Limb (tissue), 2 donors: Measurements from ENCODE around the gene STAG1.
"Not testable (repeated sequence)": the region's sequence is repeated elsewhere in the genome, so short reads cannot be mapped to it uniquely, and the experiment has no call there.

Source experiments
- DNase-seq, 2 donors: peaks; one replicate each; pipeline ENCODE4 v3.0.0-alpha.2; 2016; ENCODE audit errors: extremely low spot score in 2 of 2

Gene STAG1

DNA sequence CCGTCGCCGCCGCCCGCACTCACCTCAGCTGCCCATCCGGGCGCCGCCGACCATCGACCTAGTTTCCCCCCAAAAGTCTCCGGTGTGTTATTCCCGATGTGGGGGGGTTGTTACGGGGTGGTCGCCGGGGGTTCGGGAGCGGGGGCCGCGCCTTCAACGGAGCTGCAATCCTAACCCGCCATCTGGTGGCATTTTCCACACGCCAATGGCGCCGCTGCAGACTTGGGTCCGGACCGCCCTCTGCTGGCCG, at the start of gene STAG1:
Gene STAG1 (minus strand): TSS at position 207 of the 250 bp plus-strand sequence. CDS start 121,480 bp downstream, outside the sequence.
- DNase-seq: no peak

DNA sequence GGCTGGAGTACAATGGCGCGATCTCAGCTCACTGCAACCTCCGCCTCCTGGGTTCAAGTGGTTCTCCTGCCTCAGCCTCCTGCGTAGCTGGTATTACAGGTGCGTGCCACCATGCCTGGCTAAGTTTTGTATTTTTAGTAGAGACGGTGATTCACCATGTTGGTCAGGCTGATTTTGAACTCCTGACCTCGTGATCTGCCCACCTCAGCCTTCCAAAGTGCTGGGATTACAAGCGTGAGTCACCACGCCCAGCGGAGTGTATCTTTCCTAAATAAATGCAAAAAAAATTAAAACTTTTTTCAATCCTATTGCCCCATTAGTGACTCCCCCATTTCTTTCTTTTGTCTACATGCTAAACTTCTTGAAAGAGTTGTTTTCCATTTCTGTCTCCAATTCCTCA, 49.0 kb upstream of the STAG1 start:
- not testable (repeated sequence) for DNase-seq

DNA sequence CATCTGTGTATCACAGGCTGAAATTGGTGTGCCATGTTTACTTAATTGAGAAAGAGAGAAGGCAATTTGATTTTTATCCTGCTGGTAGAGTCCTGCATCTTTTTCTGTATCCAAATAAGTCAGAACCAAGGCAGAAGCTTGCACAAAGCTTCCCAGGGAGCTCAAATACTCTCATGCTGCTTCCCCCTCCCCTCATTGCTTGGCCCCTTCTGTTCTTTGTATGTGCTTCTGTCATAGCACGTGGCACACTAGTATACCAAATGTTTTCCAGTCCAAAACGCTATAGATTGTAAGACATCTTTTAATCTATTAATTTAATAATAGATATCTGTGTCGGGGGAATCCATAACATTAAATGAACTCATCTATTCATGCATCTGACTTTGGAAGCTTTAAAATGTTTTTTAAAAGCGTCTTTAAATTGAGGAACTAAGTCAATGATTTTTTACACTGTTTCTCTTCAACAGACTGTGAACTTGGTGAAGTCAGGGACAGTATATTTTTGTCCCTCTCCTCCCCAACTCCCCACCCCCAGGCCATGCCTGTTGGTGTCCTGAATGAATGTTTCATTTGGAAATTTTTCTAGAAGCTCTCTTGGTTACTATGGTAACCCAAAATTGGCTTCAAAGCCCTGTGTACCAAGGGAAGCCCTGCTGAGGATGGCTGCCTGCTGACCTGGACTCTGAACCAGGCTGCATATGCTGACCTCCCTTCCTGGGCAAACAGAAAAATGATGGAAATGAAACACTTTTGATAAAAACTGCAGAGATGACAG, 40.6 kb upstream of the STAG1 start:
- no peak for DNase-seq

DNA sequence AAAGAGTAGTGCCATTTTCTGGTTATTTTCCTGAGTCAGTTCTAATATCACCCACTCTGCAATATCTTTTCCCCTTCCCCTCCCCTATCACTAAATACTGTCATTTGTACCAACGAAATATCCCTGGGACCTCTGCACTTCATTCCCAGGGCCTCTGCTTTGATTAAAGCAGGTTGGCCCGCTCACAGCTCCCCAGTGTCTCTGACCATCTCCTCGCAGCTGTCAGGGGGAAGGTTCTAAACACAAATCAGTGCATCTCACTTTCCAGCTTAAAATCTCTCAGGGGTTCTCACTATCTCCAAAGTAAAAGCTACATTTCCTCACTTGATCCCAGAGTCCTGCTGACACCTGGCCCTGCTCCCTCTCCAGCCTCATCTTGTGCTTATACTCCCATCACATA, 38.6 kb upstream of the STAG1 start:
- DNase-seq: no peak

DNA sequence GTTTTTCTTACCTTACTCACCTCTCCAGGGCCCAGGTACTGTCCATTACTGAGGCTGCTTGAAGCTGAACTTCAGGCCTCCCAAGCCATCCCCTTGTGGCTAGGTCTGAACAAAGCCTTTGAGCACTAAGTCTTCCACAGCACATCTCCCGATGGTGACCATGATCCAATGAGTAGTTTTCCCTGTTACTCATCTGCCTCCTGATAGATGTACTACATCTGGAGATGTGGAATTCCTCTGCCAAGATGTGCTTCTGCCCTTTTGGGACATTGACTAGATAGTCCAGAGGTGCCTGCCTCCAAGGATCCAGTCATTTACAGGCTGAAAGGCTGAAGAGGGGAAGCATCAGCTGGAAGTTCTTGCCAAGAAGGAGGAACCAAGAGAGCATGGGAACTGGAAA, 37.8 kb upstream of the STAG1 start:
- no peak for DNase-seq

DNA sequence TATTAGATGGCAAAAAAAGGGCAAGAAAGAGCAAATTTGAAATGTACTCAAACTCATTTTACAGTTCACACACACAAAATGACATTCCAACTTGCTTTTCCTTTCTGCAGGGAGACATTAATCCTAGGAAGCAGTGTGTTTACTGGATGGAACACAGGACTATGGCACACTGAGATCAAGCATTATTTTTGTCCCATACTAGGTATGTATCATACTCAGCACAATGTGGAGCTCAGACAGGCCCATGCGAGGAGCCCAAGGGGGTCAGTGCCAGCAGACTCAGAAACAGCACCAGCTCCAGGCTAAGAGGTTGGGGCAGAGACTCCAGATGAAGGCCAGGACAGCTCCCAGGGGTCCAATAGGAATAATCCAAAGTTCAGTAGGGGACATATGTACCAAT, 36.0 kb upstream of the STAG1 start:
- no peak for DNase-seq

DNA sequence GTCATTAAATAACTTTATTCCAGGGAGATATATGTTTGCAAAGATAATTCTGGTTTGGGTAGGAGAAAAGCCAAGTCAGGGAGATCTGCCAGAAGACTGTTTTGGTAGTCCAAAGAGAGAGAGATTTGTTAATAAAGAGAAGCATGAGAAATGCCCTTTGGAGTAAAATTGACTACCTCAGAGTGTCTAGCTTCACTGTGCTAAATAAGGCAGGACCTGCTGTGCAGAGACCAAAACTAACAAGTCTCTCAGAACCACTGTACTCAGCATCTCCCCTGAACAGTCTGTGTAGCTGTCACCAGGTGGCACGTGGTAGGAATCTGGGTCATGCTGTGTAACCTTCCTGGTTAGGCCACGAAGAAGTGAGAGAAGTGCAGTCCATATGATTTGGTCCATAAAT, 35.2 kb upstream of the STAG1 start:
- no peak for DNase-seq

DNA sequence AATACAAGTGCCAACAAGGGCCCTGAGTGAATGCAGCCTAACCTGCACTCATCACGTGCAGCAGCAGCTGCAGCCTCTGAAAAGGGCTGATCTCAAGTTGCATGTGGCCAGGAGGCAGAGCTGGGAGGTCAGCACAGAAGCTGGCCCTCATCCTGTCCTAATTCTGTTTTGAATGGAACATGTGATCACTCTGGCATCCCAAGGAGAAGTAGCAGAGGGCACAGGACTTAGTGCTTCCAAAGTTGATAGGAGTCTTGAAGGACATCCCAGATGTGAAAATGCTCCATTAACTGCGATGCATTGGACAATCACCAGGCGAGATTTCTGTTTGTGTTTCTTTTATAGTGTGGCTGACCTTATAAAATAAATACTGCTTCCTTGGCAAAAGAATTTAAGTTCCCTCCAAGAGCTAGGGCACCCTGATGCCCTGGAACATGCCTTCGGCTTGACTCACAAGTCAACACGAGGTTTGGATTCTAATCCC, 31.6 kb upstream of the STAG1 start:
- no peak for DNase-seq

DNA sequence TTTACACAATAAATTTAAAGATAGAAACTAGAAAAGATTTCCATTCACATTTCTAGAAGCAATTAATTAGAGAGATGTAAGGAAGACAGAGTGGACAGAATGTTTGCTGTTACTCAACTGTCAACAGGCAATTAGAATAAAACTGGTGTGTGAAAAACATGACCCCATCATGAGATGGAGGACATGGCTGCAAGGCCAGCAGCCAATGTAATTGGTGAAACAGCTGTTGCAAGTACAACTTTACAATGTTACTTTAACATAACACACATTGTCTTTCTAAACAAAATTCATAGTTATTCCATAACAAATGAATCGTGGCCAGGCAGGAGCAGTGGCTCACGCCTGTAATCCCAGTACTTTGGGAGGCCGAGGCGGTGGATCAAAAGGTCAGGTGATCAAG, 28.6 kb upstream of the STAG1 start:
- no peak for DNase-seq

DNA sequence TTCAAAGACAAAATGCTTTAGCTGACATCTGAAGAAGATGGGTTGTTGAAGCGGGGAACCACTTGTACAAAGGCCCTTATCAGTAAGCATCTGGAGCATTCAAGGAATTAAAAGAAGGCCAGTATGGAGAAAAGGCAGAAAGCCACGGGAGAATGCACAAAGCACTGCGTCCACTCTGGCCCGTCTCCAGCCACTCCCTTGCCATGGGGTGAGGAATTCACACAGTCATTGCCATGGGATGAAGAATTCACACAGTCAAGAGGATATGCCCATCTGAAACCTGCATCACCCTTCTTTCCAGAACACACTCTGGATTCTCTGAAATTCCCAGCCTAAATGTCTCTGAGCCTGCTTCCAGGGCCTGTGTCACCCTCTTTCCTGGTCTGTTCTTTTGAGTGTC, 26.7 kb upstream of the STAG1 start:
- no peak for DNase-seq

DNA sequence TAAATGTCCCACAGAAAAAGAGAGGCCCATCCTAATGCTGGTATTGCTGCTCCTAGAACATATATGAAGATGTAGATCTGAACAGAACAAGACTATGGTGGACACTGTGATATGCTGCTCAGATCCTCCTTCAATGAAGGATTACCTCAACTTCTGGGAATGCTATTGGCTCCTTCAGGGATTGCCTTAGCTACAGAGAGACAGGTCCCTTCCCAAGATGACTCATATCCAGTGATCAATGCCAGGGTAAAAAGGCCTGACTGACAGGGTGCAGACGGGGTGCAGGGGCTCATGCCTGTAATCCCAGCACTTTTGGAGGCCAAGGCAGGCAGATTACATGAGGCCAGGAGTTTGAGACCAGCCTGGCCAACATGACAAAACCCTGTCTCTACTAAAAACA, 20.5 kb upstream of the STAG1 start:
- DNase-seq: no peak

DNA sequence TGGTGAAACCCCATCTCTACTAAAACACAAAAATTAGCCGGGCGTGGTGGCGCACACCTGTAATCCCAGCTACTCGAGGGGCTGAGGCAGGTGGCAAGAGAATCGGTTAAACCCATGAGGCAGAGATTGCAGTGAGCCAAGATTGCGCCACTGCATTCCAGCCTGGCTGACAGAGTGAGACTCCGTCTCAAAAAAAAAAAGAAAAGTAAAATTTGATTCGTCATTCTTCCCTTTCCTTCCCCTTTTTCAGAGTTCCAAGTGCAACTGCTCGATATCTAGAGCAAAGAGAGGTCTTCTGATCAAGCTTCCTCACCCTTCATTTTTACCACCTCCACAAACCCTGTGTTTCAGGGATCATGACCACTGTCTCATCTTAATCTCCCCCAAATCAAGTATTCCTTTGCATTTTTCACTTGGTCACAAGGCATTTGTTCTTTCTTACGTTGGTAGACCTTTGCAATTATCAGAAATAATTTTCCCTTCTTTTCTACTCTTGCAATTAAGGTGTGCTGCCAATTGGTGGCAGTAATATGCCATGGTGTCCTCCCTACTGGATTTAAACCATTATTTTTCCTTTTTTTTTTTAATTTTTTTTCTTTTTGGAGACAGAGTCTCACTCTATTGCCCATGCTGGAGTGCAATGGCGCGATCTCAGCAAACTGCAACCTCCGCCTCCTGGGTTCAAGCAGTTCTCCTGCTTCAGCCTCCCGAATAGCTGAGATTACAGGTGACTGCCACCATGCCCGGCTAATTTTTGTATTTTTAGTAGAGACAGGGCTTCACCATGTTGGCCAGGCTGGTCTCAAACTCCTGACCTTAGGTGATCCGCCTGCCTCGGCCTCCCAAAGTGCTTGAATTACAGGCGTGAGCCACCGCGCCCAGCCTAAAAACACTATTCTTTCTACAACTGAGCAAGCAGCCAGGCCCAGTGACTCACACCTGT, 6.3 kb upstream of the STAG1 start:
- DNase-seq: not testable (repeated sequence)

DNA sequence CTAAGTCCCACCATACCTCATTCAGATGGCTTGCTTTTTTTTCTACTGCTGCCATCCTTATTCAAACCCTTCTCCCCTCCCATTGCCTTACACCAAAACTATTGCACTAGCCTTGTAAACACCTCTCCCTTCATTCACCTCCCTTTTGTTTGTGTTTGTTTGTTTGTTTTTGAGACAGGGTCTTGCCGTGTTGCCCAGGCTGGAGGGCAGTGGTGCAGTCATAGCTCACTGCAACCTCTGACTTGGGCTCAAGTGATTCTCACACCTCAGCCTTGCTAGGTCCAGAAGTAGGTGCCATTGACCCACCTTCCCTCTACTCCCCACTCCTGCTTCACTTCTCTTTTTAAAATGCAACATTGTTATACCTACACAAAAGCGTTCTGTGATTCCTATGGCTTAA, 3.0 kb upstream of the STAG1 start:
- DNase-seq: no peak

DNA sequence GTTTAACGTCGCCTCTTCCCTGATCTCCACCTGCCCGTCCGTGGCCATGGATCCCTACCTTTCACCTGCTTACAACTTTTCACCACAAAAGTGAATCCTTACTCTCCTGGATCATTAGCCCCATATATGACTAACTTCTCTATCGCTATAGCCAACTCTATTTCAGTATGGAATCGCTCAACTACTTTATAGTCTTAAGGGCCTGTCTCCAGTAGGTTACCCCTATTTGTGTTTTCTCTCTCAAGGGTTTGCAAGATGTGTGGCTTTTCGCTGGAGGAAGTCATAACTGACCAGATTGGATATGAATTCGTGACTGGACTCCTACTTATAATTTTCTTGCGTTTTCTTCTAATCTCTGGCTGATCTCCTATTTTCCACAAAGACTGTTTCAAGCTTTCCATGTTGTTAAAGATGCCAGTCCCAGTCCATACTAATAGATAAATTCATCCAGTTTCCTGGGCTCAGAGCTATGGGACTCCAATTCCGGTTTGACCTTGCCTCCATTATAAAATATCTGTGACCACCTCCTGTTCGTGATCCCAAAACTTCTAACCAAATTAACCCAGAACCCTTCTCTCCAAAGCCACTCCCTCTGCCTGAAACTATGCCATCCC, 1.3 kb upstream of the STAG1 start:
- no peak for DNase-seq

DNA sequence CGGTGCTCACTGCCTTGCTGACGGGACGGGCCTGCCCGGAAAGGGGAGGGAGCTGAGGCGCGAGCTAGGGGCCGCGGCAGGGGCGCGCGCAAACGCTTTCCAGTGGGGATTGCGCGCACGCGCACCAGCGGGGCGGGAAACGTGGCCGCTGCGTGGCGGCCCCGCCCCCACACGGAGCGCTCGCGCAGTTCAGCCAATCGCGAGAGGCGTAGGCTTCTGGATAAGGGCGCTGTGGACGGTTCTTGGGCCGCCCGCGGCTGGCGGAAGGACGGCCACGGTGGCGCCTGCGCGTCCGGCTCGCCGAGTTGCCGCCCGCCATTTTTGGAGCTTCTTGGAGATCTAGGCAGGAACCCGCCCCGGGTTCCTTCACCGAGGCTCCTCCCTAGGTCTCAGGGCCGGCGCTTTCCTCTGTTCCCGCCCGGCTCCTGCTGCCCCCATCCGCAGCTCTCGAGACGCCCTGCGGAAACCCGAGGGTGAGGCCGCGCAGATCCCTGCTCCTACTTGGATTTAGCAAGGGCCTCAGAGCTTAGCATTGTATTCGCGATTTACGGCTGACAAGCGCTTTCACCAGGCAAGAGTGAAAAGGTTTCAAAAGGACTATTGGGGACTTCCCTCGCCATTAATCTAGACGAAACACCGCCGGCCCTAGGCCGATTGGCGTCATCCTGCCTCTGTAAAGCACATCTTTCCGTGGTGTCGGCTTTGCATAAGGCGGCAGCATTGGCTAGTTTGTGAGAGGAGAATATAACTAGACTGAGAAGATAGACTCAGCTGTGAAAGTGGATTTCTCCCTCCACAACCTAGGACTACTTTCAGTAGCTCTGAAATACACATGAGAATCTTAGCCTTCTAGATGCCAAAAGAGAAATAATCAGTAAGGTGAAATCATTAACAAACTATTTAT, 496 bp upstream of the STAG1 start:
- DNase-seq: peak; percentile 99 to 100

DNA sequence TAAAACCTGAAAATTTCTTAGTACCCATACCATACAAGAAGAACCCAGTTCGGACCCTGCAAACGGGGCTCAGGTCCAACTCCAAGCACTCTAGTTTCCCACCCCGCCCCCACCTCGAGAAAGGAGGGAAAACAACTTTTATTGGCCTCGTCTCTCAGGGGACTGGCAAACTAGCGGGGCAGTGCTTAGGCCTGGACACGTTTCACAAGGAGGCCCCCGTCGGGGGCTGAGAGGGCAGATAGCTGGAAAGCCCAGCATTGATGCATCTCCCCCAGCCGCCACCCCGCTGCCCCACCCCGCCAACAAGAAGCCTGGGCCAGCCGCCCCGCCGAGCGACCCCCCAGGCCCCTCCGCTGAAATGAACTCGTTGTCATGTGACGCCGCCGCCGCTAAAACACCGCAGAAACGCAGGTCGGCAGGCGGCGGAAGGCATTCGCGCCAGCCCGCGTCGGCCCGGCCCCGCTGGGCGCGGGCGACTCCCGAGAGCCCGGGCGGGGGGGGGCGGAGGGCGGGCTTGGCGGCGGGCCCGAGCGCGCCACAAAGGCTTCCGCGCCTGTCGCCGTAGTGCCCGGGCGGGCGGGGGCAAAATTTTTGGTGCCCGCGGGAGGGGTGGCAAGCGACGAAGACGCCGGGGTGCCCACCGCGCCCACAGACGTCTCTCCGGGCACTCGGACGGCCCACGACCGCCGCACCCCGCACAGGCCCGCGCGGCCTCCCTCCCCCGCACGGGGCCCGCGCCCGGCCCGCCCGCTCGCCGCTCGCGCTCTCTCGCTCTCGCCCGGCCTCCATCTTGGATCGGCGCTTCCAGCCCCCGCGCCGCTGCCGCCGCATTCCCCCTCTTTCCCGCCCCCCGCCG, 634 bp downstream of the STAG1 start:
- DNase-seq: peak; percentile 75 to 87

DNA sequence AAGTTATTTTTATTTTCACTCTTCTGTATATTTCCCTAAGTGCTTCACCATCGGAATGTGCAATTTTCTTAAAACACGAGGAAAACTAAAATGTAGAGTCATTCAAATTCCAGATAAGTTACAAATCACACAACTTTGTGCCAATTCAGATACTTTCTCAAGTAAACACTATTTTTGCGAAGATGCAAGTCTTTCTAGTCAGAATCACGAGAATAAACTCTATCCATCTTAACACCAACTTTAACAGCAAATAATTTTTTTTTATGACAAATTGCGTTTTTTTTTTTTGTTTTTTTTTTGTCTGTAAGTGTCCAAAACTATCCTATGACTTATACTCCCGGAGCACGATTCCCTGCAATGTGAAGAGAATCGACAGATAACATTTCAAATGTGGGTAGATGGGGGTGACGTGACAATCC, 1.3 kb downstream of the STAG1 start:
- DNase-seq: no peak

DNA sequence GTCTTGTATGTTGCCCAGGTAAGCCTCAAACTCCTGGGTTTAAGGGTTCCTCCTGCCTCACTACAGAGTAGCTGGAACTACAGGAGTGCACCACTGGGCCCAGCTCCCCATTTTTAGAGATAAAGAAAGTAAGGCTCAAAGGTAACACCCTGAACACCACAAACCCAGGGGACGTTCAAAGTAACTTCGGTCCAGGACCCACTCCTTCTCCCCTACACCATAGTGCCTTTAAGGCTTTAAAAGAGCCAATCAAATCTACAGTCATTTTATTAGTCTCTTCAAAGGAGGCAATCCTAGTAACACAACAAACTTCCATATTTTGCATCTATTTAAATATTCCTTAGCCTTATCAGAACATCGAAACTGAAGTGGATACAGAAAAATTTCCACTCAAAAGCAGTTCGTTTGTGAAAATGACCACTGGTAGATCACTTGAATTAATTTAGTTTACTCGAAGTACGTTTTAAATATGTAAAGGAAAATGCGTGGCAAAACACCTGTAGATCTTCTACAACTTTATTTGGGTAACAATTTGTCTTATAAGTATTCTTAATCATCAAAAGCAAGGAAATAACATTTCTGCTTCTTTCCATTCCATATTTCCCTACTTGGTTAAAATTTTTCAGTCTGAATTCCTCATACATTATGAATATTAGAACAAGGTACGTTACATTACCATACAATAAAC, 1.8 kb downstream of the STAG1 start:
- DNase-seq: no peak

DNA sequence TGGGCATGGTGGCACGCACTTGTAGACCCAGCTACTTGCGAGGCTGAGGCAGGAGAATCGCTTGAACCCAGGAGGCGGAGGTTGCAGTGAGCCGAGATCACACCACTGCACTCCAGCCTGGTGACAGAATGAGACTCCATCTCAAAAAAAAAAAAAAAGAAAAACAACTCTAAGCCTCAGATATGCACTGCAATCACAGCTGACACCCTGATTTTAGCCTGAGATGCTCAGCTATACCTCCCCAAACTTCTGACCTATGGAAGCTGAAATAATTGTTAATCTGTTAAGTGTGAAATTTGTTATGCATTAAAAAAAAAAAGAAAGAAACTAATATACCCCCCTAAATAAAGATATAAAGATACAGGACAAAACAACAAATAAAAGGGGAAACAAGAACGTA, 2.6 kb downstream of the STAG1 start:
- DNase-seq: not testable (repeated sequence)

DNA sequence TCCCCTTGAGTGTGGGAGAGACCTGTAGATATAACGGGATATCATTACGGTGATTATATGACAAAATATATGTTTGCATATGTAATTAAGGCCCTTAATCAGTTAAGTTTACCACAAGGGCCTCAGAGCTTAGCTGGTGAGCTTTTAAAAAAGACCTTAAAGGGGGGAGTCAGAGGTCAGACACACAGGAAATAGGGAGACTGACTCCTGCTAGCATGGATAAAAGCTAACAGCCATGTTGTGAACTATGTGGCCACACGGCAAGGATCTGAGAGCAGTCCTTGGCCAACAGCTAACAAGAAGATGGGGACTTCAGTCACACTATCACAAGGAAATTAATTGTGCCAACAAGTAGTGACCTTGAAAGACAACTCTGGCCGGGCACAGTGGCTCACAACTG, 3.1 kb downstream of the STAG1 start:
- DNase-seq: no peak
